HepG2 (cell line): ENCODE results near the gene ERMARD.
A peak's percentile ranks its signal among the peaks of the same experiment; 100 is the strongest.

Experiments
- DNMT1 ChIP-seq: sonication (generic); formaldehyde crosslinking; IDR thresholded peaks from 2 replicates; pipeline ENCODE4 v1.5.1; 2020; ENCODE audit warnings: mild to moderate bottlenecking, missing genetic modification reagents
- MEIS2 ChIP-seq: sonication (generic); formaldehyde crosslinking; IDR thresholded peaks from 2 replicates; pipeline ENCODE4 v1.9.0; 2021; ENCODE audit warnings: mild to moderate bottlenecking, missing genetic modification reagents
- POLR2AphosphoS5 ChIP-seq: IDR thresholded peaks from 2 replicates; pipeline ENCODE4 v1.6.1; 2012; ENCODE audit warnings: low read depth, low read length
- ZNF124 ChIP-seq: sonication (generic); formaldehyde crosslinking; IDR thresholded peaks from 2 replicates; pipeline ENCODE4 v1.4.0; 2020; ENCODE audit warnings: missing genetic modification reagents
- ZNF766 ChIP-seq: sonication (generic); formaldehyde crosslinking; IDR thresholded peaks from 2 replicates; pipeline ENCODE4 v1.5.0; 2020; ENCODE audit warnings: missing genetic modification reagents, borderline replicate concordance
- TF ChIP-seq, protein P1 (sequence below): sonication (generic); formaldehyde crosslinking; IDR thresholded peaks from 2 replicates; pipeline ENCODE4 v1.4.0; 2020; ENCODE audit warnings: missing genetic modification reagents
- TF ChIP-seq, protein P2 (sequence below): sonication (generic); formaldehyde crosslinking; IDR thresholded peaks from 2 replicates; pipeline ENCODE4 v1.8.0; 2022; ENCODE audit warnings: missing genetic modification reagents, low read depth, mild to moderate bottlenecking, borderline replicate concordance
- TF ChIP-seq, protein P3 (sequence below): sonication (generic); formaldehyde crosslinking; IDR thresholded peaks from 2 replicates; pipeline ENCODE4 v1.5.0; 2020; ENCODE audit warnings: mild to moderate bottlenecking, missing genetic modification reagents, moderate library complexity
- TF ChIP-seq, protein P4 (sequence below): sonication (generic); formaldehyde crosslinking; IDR thresholded peaks from 2 replicates; pipeline ENCODE4 v1.4.0; 2020; ENCODE audit warnings: mild to moderate bottlenecking, missing genetic modification reagents, borderline replicate concordance

DNA sequence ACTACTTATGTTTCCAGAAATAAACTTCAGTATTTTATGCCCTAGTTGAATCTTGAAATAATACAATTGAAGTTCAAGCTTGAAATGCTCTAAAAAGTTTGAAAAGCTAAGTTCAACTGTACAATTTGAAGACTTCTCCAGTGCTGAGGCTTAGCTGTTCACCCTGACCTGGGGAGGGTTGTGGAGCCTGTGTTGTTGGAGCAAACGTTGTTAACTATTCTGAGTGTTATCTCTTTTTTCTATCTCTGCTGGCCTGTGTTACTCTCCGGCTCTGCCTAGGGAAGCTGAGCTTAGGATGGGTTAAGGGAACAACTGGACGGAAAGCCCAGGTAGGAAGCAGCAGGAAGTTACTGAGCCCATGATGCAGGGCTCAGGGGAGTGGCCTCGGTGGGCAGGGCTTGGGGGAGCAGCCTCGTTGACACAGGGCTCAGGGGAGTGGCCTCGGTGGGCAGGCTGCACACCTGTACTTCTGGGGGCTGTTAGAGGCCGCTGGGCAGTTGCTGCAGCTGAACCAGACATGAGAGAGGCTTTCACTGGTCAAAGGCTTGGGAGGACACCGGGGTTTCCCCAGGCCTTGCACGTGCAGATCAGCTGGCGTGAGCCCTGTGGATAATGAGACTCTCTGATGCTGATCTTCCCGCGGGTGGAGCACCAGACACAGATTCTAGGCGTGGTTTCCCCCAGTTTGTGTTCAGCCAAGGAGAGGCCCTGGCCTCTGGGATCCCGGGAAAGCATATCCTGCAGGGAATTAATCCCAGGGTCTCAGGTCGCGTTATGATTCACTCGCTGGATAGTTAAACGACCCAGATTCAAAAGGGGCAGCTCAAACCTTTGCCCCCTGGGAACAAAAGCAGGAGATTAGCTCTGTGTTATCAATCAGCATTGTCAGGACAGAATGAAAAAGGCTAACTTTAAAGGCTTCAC lies 58.9 kb downstream of the ERMARD start:
- TF ChIP-seq, protein P1, sequence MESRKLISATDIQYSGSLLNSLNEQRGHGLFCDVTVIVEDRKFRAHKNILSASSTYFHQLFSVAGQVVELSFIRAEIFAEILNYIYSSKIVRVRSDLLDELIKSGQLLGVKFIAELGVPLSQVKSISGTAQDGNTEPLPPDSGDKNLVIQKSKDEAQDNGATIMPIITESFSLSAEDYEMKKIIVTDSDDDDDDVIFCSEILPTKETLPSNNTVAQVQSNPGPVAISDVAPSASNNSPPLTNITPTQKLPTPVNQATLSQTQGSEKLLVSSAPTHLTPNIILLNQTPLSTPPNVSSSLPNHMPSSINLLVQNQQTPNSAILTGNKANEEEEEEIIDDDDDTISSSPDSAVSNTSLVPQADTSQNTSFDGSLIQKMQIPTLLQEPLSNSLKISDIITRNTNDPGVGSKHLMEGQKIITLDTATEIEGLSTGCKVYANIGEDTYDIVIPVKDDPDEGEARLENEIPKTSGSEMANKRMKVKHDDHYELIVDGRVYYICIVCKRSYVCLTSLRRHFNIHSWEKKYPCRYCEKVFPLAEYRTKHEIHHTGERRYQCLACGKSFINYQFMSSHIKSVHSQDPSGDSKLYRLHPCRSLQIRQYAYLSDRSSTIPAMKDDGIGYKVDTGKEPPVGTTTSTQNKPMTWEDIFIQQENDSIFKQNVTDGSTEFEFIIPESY (CRISPR knock-in tag) = no peak
- TF ChIP-seq, protein P2, sequence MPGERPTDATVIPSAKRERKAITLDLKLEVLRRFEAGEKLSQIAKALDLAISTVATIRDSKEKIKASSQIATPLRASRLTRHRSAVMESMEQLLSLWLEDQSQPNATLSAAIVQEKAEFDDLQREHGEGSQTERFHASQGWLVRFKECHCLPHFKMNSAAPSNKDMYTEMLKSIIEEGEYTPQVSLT = no peak
- TF ChIP-seq POLR2AphosphoS5 = peak; percentile 60; the same call in 1 of the 2 replicates
- no peak for TF ChIP-seq DNMT1
- TF ChIP-seq ZNF124 (CRISPR knock-in tag) = no peak
- TF ChIP-seq, protein P3, sequence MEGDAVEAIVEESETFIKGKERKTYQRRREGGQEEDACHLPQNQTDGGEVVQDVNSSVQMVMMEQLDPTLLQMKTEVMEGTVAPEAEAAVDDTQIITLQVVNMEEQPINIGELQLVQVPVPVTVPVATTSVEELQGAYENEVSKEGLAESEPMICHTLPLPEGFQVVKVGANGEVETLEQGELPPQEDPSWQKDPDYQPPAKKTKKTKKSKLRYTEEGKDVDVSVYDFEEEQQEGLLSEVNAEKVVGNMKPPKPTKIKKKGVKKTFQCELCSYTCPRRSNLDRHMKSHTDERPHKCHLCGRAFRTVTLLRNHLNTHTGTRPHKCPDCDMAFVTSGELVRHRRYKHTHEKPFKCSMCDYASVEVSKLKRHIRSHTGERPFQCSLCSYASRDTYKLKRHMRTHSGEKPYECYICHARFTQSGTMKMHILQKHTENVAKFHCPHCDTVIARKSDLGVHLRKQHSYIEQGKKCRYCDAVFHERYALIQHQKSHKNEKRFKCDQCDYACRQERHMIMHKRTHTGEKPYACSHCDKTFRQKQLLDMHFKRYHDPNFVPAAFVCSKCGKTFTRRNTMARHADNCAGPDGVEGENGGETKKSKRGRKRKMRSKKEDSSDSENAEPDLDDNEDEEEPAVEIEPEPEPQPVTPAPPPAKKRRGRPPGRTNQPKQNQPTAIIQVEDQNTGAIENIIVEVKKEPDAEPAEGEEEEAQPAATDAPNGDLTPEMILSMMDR (CRISPR knock-in tag) = no peak
- TF ChIP-seq ZNF766 (CRISPR knock-in tag) = no peak
- TF ChIP-seq MEIS2 (CRISPR knock-in tag) = no peak
- TF ChIP-seq, protein P4, sequence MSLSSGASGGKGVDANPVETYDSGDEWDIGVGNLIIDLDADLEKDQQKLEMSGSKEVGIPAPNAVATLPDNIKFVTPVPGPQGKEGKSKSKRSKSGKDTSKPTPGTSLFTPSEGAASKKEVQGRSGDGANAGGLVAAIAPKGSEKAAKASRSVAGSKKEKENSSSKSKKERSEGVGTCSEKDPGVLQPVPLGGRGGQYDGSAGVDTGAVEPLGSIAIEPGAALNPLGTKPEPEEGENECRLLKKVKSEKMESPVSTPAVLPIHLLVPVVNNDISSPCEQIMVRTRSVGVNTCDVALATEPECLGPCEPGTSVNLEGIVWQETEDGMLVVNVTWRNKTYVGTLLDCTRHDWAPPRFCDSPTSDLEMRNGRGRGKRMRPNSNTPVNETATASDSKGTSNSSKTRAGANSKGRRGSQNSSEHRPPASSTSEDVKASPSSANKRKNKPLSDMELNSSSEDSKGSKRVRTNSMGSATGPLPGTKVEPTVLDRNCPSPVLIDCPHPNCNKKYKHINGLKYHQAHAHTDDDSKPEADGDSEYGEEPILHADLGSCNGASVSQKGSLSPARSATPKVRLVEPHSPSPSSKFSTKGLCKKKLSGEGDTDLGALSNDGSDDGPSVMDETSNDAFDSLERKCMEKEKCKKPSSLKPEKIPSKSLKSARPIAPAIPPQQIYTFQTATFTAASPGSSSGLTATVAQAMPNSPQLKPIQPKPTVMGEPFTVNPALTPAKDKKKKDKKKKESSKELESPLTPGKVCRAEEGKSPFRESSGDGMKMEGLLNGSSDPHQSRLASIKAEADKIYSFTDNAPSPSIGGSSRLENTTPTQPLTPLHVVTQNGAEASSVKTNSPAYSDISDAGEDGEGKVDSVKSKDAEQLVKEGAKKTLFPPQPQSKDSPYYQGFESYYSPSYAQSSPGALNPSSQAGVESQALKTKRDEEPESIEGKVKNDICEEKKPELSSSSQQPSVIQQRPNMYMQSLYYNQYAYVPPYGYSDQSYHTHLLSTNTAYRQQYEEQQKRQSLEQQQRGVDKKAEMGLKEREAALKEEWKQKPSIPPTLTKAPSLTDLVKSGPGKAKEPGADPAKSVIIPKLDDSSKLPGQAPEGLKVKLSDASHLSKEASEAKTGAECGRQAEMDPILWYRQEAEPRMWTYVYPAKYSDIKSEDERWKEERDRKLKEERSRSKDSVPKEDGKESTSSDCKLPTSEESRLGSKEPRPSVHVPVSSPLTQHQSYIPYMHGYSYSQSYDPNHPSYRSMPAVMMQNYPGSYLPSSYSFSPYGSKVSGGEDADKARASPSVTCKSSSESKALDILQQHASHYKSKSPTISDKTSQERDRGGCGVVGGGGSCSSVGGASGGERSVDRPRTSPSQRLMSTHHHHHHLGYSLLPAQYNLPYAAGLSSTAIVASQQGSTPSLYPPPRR (CRISPR knock-in tag) = no peak
